ENCODE data around the gene LZTFL1.
"Not testable (repeated sequence)": the region's sequence is repeated elsewhere in the genome, so short reads cannot be mapped to it uniquely, and the experiment has no call there.

Gene LZTFL1

DNA sequence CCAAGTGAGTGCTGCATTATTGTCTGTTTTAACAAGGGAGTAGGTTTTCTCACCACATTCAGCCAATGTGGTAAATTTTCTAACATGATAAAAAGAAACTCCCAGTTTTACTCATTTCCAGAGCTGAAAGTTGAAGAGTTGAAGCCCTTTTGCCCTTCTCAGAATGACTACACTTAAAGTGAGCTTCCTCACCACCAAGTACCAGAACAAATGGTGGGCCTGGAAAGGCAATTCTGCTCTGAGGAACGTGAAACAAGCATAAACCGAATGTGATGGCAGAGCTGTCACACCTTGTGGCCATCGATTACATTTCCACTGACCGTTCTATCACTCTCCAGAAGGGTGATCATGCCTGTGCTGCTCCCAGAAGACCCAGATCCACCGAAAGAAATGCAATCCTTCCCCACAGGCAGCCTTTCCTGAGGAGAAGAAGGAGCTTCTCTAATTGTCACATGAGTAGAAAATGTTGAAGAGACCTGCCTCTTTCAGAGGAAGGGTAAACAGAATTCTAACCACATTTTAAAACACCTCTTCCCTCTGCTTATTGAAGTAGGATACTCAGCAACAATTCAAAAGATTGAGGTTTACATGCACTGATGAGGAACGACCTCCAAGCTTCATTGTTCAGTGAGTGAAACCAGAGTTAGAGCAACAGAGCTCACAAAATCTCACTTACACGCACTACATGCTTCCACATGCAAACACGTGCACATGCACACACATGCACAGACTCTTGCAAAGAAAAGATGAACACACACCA lies 23.0 kb upstream of the LZTFL1 start:
- no peak for DNase-seq

DNA sequence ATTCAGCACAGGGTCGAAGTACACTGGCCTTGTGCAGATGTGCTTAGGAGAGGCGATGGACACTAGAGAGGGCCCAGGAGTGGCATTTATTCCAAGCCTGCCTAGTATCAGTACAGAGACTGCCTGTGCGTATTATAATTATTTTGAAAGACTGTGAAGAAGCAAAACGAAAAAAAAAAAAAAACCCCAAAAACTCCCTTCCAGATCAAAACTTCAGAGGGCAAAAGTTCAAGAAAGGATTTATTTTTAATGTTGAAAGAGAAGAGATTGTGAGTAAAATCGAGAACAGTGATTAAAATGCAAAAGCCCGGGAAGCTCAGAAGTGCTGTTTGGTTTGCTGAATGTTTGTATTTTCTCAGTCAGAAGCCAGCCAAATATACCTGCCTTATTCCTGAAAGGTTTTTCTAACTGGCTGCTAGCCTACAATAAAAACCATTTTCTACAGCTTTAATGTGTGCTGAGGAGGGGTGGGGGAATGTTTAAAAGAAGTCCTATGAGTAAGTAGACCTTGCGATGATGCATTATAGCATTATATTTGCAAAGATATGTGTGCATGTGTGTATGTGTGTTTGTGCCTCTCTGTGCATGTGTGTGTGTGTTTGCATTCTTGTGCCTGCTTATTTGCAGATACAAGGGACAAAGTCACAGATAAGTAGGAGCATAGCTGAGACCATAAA lies 19.3 kb upstream of the LZTFL1 start:
- no peak for DNase-seq

DNA sequence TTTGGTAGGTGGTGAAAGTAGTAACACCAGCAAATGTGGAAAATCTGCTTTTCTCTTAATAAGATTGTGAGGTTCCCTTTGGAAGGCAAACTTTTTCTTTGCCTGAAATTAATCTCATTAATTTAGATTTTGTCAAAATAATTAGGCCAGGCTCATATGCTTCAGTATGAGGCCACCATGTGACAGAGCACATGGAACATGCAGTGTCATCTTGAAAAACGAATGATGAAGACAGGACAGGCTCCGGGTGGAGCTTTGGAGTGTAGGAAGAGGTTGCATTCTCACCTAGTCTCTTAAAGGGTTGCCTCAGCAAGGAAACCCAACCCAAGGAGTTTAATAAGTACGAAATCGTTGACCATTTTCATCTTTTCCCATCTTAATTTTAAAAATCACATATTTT lies 18.6 kb upstream of the LZTFL1 start:
- DNase-seq = no peak

DNA sequence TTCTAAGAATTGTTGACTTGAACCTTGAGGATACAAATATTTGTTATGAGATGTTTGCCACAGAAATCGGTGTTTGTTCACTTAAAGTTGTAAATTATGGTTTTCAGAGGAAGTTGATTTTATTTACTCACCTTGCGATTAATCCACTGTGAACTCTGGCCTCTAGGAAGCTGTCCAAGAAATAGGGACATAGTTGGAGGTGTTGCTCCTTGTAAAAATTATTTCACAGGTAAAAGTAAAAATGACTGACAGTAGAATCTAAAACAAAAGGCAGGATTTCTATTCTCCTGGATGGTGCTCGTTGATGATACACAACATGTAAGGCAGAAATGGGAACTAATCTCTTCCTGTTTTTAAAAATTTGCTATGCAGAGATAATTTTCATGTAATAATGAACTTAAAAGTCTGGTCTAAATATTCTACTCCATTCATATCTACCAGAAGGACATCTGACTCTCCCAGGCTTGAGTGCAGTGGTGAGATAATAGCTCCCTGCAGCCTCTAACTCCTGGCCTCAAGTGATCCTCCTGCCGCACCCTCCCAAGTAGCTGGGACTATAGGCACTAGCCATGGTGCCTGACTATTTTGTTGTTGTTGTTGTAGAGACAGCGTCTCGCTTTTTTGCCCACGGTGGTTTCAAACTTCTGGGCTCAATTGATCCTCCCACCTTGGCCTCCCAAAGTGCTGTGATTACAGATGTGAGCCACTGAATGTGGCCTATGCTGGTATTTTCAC lies 17.1 kb upstream of the LZTFL1 start:
- no peak for DNase-seq

DNA sequence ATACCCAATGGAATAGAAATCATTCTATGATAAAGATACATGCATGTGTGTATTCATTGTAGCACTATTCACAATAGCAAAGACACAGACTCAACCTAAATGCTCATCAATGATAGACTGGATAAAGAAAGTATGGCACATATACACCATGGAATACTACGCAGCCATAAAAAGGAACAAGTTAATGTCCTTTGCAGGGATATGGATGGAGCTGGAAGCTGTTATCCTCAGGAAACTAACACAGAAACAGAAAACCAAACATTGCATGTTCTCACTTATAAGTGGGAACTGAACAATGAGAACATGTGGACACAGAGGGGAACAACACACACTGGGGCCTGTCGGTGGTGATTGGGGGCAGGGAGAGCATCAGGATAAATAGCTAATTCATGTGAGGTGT lies 15.1 kb upstream of the LZTFL1 start:
- DNase-seq = not testable (repeated sequence)

DNA sequence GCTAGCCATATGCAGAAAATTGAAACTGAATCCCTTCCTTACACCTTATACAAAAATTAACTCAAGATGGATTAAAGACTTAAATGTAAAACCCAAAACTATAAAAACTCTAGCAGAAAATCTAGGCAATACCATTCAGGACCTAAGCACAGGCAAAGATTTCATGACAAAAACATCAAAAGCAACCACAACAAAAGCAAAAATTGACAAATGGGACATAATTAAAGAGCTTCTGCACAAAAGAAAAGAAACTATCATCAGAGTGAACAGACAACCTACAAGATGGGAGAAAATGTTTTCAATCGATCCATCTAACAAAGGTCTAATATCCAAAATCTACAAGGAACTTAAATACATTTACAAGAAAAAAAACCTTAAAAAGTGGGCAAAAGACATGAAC lies 14.4 kb upstream of the LZTFL1 start:
- not testable (repeated sequence) for DNase-seq

DNA sequence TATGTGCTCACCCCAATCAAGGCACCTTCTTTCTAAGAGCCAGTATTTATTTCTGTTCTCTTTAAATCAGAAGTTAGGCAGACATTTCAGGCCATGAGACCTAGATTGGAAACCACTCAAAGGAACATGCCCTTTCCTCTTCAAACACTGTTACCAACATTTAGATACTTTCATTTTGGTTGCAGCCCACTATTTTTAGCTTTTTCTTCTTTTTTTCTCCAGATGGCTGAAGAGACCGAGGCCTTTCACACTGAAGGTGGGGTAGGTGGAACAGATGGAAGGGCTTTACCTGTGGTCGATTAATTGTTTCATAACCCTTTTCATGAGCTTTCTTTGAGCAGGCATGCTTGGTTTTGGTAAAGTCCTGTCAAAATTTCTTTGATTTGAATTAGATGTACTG lies 10.9 kb upstream of the LZTFL1 start:
- no peak for DNase-seq

DNA sequence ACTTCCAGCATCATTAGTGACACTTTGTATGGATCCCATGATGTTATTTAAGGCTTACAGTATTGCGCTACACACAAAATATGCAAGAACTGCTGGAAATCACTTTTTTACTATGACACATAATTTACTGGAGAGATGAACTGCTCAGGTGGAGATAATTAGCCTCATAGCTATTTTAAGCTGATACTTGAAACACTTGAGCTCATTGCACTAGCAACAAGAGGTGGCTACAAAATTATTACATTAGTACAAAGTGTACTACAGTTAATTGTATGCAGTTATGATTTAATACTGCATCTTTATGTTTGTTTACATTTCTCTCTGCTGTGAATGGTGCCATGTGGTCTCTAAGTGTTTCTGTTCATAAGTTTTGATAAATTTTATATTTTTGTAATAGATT lies 6.5 kb upstream of the LZTFL1 start:
- DNase-seq = no peak

DNA sequence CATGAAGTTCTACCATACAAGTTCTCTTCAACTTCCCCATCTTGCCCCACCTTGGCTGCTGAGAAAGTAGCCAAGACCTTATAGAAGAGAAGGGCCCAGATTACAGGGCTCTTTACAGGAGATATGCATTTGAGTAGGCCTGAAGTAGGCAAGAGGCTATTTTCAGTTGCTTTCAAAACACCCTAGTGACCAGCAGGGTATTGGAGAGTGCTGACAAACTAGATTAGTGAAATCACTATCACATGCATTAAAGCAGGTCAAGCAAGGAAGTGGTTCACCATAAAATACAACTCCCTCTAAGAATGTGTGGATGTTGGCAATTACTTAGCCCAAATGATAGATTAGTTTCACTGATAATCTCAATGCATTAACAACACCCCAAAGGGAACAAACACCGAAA lies 2.7 kb upstream of the LZTFL1 start:
- DNase-seq = no peak

DNA sequence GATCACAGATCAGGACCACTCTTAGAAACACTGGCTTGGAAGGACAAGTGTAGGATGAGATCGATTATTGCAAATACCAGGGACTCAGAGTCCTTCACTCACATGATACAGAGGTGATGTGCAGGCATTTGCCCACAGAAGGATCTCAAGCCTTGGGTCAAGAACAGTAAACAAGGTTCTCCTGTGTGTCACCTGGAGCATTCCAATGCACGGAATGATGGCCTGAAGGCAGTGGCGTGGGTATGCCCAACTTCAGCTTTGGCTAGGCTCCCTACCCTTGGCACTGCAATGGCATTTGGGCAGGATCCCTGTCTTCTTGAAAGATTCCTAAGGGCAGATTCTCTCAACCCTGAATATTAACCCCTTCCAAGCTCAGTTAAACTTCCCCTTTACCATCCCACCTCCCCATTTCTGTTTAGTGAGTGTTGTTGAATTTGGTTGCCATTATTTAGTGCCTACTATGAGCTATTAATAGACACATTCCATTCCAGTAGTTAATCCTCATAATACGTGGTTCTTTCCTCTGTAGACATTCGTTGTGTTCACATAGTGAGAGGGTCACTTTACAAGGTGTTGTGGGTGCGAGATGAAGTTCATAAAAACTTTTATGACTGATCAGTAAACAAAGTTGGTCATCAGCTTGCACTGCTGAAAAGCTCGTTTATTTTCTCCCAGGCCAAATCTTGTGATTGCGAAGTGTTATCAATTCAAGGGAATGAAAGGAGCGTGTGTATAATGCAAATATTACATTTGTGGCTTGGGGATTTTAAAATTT lies 1.1 kb upstream of the LZTFL1 start:
- DNase-seq = no peak

DNA sequence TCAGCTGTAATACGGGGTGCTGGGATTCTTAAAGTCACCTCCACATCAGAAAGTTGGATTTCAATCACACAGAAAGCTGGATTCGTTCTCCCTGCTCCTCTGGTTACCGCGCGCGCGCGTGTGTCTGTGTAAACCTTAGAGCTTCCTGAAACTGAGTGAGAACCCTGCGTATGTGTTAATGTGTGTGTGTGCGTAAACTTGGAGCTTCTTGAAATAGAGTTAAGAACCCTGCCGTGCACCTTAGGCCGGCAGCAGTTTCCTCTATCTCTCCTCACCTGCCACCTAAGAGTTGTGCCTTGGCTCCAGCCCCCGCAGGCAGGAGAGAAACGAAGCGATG lies 531 bp downstream of the LZTFL1 start:
- DNase-seq = no peak

DNA sequence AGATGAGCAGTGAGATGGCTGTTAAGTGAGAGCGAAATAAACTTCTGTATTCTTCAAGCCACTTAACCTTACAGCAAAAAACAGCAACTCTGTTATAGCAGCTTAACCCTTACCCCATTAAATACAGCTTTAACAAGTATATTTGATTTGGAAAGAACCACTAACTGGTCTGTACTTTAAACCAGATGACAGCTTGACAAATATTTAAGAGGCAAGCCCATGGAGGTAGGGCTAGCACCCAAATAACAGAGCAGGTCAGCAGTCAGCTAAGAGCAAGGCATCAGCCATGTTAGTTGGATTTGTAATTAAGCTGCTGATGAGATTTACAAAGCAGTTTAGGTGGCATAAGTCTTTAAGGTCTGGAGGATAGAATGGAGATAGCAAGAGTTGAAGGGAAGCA lies 3.5 kb downstream of the LZTFL1 start:
- no peak for DNase-seq

DNA sequence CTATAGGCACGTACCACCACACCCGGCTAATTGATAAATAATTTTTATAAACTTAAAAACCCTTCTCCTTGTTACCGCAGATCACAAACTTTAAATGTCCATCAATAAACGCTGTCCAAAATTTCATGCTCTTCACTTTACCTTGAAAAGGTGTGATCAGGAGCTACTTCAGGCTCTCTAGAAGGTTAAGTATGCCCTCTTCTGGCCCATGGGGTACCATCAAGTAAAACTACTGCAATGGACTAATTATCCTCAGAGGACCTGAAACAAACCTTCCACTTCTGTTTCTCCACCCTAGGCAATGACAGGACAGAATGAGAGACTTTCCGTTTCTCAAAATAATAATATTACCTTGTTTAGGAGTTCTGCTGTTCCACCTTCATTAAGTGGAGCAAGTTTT lies 9.2 kb downstream of the LZTFL1 start:
- DNase-seq = no peak

DNA sequence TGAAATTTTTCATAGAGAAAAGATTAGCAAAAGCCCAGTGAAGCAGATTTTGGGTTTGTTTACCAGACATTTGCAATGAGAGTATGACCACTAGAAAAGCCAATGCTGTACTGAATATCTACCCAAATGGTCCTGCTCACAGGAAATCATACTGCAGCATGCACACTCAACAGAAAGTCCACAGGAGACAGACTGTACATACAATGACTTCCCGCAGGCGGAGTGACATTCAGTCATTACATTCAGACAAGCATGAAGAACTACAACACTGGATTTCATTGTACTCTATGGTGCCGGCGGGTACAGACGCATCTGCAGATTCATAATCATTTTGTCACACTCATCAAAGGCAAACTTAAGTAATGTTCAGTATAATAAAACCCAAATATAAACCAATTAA lies 11.8 kb downstream of the LZTFL1 start:
- no peak for DNase-seq

DNA sequence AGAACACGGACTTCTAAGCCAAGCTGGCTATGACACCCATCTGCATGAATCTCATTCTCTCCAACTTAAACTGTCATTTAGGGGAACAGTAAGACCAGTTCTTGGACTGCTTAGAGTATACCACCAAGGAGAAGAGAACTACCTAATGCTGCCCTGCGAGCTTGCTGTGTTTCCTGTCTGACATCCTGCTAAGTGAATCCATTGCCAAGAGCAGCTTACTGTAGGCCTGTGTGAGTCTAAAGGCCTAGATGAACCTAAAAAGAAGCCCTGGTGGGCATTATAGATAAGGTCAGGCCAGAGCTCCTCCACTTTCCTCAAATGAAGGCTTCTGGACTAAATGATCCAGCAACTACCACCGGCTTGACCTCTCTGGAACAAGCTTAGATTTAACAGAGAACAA lies 15.0 kb downstream of the LZTFL1 start:
- no peak for DNase-seq

DNA sequence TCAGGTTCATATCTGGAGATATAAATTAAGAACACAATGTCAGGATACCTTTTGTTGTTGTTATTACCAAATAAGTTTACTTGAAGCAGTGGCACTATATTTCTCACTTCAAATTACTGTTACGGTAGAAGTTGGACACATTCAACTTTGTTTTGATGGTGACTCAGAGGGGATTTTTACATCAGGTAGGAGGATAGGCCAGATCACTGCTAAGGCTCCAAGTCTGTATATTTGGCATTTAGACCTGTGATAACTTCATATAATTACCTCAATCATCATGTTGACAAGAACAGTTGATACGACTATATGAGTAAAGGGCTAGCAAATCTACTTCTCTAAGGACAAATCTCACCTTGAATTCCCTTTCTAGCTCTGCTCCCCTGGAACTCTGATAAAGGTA lies 15.6 kb downstream of the LZTFL1 start:
- DNase-seq = no peak

DNA sequence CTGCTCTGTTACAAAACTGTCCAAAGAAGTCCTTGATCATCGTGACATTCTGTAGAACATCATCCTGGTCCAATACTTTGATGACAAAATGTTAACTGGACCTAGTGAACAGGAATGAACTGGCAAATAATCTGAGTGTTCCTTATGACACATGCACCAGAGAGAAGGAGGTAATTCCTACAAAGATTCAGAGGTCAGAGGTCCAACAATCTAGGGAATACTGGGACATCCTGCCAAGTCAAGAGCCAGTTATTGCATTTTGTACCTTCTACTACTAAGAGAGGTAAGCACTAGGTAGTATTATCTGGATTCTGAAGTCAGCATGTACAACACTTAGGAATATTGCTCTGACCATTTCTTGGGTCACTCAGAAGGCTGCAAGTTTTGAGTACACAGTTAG lies 20.8 kb downstream of the LZTFL1 start:
- DNase-seq = no peak

DNA sequence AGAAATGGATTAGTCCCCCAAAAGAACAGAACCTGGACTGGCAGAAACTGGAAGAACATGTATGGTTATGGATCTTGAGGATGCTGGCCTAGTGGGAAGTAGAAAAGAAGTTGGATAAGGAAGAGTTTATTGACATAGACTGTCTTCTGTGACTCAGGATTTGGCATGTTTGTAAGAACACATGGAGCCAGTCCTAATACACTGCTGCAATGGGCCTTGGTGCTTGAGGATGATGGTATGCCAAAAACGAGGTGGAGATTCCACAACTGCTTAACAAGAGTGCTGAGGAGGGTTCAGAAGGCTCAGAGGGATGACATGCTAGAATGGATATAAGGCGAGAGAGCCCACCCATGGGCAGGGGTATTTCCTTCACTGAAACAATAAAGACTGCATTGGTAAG lies 22.4 kb downstream of the LZTFL1 start:
- no peak for DNase-seq

DNA sequence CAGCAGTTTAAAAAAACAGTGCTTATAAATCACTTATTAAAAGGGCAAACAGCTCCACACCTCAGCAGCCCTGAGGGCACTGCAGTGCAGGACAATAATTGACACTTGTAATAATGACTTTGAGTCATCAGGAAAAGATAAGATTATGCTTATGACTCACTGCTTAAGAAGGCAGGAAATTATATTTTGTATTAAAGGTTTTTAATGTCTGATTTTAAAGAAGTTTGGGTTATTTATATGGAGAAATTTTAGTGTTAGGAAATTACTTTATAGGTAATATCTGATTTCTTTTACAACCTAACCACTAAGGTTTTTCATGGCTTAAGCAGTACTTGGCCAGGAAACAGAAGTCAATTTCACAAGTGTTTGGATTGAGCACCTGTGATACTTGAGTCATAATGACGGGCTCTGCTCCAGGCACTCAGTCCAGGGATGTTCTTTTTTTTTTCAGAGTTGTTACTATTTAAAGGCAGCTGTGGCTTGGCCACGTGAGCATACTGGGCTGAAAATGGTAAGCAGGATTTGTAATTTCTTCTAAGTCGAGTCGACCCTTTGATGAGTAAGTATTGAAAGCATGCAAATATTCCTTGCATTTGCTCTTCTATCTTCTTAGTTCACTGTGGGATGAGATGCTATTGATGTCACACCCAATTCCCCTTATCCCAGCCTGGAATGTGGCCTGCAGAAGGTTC lies 23.9 kb downstream of the LZTFL1 start:
- peak; percentile 13 for DNase-seq

DNA sequence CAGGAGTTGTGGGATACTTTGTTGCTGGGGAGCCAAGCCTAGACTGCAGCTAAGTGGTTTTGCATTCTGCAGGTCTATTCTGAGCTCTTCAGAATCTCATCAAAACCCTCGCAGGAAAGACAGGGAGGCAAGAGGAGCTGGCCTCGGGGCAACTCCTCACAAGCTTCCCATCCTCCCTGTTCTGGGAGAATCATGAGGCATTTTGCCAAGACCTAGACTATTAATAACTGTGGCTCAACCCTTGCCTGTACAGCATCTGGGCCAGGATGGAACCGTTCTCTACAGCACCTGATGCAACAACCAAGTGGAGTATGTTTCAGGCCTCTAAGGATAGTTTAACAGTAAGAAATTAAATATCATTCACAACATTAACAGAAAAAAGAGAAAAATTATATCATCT lies 25.4 kb downstream of the LZTFL1 start:
- no peak for DNase-seq

DNA sequence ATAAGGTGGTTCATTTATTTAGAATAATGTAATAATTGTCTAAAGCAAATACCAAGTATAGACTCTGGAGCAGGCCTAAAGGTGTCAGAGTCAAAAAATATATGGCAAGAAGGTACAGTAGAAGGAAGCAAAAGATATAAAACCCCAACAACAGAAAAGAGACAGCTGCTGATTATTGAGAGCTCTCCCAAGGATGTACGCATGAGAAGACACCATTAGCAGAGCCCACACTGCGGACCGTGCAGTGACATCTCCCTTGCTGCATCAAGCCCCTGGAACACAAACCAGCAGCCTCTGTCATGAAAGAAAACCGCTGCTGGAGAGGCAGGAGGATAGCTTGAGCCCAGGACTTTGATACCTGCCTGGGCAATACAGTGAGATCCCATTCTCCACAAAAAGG lies 27.6 kb downstream of the LZTFL1 start:
- no peak for DNase-seq

DNA sequence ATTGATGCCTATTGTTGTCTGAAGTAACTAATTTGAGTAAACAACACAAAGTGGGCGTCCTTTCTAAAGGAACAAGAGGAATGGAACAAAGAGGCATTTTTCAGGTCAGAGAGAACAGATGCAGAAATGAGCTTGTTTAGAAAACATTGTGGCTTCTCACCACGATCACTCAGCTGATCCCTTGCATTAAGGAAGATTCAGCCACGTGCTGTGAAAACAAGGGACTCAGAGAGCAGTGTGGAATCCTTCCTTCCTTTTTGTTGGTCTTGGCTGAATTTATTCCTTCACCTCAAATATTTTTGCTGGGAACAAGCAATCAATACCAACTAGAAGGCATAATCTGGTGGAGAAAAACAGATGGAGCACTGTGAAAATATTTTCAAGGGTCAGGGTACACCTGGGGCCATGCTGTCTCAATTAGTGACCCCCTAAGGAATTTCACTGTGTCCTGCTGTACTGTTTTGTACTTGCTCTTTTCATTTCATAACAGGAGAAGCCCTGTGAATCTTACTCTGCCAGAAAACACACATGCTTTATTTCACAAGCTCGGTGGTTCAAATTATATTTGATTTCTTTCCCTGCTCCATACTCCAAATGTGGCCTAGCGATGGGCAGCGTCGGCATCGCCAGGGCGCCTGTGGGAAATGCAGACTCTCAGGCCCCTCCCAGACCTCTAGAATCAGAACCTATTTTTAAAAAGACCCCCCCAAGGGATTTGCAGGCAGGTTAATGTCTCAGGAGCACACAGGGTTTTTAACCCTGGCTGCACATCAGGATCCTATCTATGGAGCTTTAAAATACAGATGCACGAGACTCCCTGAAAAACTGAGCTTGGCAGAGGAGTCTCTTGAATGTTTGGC lies 34.0 kb downstream of the LZTFL1 start:
- DNase-seq = peak; percentile 6

Measured in NCI-H2107 (cell line).